ENCODE results near the gene MYO5B. TPM values are rescaled to one million over a fixed set of nuclear protein-coding genes. Genes with fewer than 3 reads are reported as not detected.

The MYO5B gene
- total RNA-seq, 1 donor from 2014 or later, result 114 TPM

DNA sequence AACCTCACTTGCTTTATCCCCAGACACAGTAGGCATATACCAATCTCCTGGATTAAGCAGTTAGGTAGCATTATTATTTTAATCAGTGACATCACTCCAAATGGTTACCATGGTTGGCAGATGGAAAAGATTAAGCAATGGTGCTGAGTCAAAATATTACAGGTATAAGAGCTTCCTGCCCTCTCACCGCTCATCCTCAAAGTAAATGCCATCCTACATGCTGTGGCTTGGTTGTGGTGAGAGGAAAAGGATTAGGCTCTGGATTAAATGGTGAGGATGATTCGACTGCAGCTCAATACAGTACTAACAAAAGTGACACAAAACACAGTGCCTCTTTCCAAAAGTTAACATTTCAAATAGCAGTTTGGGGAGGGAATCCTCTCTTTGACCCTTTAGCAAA is 272.7 kb downstream of the MYO5B start:
- DNase-seq (ENCODE audit: low read depth), result no peak
- H3K4me3 ChIP-seq (ENCODE audit: low read depth, low read length), result no peak overlapping the region
- TF ChIP-seq, protein P1, sequence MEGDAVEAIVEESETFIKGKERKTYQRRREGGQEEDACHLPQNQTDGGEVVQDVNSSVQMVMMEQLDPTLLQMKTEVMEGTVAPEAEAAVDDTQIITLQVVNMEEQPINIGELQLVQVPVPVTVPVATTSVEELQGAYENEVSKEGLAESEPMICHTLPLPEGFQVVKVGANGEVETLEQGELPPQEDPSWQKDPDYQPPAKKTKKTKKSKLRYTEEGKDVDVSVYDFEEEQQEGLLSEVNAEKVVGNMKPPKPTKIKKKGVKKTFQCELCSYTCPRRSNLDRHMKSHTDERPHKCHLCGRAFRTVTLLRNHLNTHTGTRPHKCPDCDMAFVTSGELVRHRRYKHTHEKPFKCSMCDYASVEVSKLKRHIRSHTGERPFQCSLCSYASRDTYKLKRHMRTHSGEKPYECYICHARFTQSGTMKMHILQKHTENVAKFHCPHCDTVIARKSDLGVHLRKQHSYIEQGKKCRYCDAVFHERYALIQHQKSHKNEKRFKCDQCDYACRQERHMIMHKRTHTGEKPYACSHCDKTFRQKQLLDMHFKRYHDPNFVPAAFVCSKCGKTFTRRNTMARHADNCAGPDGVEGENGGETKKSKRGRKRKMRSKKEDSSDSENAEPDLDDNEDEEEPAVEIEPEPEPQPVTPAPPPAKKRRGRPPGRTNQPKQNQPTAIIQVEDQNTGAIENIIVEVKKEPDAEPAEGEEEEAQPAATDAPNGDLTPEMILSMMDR (IDR thresholded peaks at IDR 0.05; ENCODE audit: insufficient read depth, low read length, poor library complexity, severe bottlenecking), result no peak
- H3K36me3 ChIP-seq (ENCODE audit: control insufficient read depth, insufficient read depth, low read length), result no peaks in the 10 kb centered on the region
- no peaks in the 10 kb centered on the region for H3K27me3 ChIP-seq (ENCODE audit: control insufficient read depth, insufficient read depth, low read length)

DNA sequence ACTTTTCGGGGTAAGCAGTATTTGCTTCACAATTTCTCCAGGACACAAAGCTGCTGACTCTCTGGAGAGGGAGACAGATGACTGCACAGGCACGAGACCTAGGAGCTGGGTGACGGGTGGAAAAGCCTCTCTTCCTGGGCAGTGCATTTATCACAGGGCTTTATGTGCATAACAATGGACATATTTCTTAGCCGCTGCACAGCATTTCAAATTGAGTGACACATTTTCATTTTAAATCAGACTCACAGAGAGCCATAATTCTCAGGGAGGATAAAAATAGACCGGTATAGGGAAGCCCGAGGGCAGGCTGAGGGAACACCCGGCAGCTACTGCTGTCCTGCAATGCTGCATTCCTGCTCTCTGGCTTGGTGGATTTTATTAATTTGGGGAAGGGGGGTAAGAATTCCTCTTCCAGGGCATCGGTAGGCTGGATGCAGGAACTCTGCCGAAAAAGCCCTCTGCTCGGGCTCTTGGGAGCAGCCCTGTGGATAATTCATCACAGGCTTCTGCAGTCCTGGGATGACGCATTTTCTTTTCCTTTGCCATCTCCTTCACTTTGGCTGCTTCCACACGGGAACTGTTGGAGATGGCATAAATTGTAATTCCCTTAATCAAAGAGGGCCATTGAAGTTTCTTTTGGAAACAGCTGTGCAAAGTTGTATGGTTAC is 273.5 kb downstream of the MYO5B start:
- no peaks in the 10 kb centered on the region for H3K27me3 ChIP-seq (ENCODE audit: control insufficient read depth, insufficient read depth, low read length)
- no peak overlapping the region for H3K4me3 ChIP-seq (ENCODE audit: low read depth, low read length)
- no peaks in the 10 kb centered on the region for H3K36me3 ChIP-seq (ENCODE audit: control insufficient read depth, insufficient read depth, low read length)
- TF ChIP-seq, protein P1 (IDR thresholded peaks at IDR 0.05; ENCODE audit: insufficient read depth, low read length, poor library complexity, severe bottlenecking), result no peak
- no peak for DNase-seq (ENCODE audit: low read depth)

DNA sequence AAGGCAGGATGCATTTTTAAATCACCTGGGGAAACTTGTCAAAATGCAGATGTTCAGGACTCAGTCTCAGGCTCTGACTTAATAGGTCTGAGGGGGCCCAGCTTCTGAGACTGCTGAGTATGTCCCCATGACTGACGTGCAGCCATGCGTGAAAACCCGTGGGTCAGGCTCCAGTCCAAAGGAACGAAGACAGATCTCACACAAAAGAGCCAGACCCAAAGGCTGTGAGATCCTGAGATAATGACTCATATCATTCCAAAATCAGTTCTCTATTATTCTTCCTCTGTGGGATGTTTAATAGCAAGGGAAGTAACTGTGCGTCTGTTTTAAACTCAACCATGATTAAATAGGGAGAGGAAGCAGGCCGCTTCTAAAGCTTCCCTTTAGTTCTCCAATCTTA is 274.2 kb downstream of the MYO5B start:
- no peaks in the 10 kb centered on the region for H3K27me3 ChIP-seq (ENCODE audit: control insufficient read depth, insufficient read depth, low read length)
- TF ChIP-seq, protein P1 (IDR thresholded peaks at IDR 0.05; ENCODE audit: insufficient read depth, low read length, poor library complexity, severe bottlenecking), result no peak
- DNase-seq (ENCODE audit: low read depth), result peak; percentile 78
- H3K4me3 ChIP-seq (ENCODE audit: low read depth, low read length), result no peak overlapping the region
- no peaks in the 10 kb centered on the region for H3K36me3 ChIP-seq (ENCODE audit: control insufficient read depth, insufficient read depth, low read length)

DNA sequence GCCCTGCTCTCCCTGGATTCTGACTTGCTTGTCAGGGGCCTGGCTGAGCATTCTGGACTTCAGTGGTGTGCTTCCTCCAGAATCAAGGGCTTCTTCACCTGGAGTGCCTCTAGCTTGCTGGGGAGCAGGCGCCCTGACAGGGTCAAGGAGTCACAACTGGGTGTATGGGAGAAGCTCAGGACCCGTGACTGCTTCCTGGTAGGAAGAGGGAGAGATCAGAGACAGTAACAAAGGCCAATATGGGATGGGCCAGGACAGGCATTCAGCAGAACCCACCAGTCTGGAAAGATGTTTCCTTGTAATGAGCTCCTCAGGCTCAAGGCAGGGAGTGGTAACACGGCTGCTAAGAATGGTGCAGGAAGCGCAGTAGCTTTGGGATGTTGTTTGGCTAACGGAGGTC is 277.2 kb downstream of the MYO5B start:
- Histone ChIP-seq H3K27me3 (ENCODE audit: control insufficient read depth, insufficient read depth, low read length) (no peaks in the 10 kb centered on the region), H3K36me3 (ENCODE audit: control insufficient read depth, insufficient read depth, low read length) (no peaks in the 10 kb centered on the region), H3K4me3 (ENCODE audit: low read depth, low read length) (no peak overlapping the region)
- TF ChIP-seq, protein P1 (IDR thresholded peaks at IDR 0.05; ENCODE audit: insufficient read depth, low read length, poor library complexity, severe bottlenecking), result no peak
- DNase-seq (ENCODE audit: low read depth), result no peak

DNA sequence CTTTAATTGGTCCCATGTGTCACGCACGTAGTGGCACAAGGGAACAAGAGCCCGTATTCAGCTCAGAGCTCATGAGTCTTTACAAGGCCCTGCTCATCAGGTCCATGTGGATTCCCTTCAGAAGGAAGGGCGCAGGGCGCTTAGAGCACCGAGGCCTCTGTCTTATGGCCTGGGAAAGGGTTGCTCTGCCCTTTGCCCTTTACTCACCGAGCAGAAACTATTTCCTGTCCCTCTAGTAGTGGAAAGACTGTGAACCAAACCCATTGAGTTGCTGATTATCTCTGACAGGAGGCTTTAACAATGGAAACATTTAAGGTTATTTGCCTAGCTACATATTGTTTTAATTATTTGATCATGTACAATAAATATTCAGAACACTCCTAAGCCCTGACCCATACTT is 279.6 kb downstream of the MYO5B start:
- Histone ChIP-seq H3K4me3 (ENCODE audit: low read depth, low read length) (no peak overlapping the region), H3K27me3 (ENCODE audit: control insufficient read depth, insufficient read depth, low read length) (no peaks in the 10 kb centered on the region), H3K36me3 (ENCODE audit: control insufficient read depth, insufficient read depth, low read length) (no peaks in the 10 kb centered on the region)
- no peak for DNase-seq (ENCODE audit: low read depth)
- TF ChIP-seq, protein P1 (IDR thresholded peaks at IDR 0.05; ENCODE audit: insufficient read depth, low read length, poor library complexity, severe bottlenecking), result no peak

DNA sequence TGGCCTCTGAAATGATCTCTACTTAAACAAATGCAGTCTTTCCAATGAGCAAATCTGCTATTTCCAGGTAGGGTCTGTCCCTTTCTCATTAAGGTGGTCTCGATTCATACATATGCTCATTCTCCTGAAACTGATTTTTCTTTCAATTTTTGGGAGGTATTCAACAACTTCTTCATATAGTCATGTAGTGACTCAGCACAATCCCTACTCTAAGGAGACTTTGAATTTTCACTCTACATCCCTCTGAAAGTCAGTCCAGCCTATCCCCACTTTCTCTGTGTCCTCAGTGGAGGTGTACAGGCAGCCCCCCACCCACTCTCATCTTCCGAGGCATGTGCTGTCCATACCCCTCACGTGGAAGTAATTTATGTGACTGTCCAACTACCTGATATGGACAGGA is 281.7 kb downstream of the MYO5B start:
- Histone ChIP-seq H3K27me3 (ENCODE audit: control insufficient read depth, insufficient read depth, low read length) (no peaks in the 10 kb centered on the region), H3K4me3 (ENCODE audit: low read depth, low read length) (no peak overlapping the region), H3K36me3 (ENCODE audit: control insufficient read depth, insufficient read depth, low read length) (no peaks in the 10 kb centered on the region)
- no peak for DNase-seq (ENCODE audit: low read depth)
- TF ChIP-seq, protein P1 (IDR thresholded peaks at IDR 0.05; ENCODE audit: insufficient read depth, low read length, poor library complexity, severe bottlenecking), result no peak
